Measurements from ENCODE around the gene BEND3.
"Not testable (repeated sequence)": the region's sequence is repeated elsewhere in the genome, so short reads cannot be mapped to it uniquely, and the experiment has no call there.

BEND3 gene

DNA sequence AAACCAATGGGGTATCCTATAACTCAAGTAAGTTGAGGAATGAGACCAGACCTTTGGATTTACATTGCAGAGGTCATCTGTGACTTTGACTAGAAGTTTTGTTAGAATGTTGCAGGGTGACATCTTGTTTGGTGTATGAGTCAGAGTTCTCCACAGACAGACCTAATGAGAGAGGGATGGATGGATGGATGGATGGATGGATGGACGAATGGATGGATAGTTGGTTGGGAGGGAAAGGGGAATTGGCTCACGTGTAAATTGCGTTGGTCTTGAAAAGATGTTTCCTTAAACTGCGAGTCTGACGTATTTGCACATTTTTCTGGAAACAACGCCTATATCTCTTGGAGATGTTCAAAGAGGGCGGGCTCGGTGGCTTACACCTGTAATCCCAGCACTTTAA is 88.3 kb downstream of the BEND3 start:
- ATAC-seq, result no peak

DNA sequence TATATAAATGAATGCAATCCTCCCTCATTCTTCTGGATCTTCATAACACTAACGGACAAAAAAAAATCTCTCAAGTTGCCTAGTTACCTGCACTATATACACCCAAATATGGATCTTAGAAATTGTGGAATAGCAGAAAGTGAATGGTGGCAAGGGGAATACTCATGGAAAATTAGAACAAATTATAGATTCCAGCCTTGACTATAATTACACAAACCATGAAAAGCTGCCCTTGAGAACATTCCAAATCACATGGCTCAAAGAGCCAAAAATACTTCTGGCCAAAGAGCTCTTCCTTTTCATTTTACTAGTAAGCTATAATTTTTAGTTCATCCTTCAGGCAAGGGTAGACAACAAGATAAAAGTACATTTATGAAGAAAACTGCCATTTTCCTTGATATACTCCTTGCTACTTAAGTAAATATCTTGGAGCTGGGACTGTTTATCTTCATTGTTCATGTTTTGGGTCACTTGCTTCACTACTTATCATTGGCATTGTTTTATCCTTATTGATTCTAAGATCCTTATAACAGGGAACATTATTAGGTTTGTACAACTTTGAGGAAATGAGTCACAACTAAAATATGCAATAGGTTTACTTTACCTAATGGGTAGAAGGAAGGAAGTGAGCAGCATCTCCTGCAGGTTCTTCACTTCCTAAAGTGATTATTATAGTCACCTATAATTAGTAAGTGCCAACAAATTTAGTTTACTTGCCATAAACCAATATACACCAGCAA is 93.7 kb downstream of the BEND3 start:
- ATAC-seq, result no peak

DNA sequence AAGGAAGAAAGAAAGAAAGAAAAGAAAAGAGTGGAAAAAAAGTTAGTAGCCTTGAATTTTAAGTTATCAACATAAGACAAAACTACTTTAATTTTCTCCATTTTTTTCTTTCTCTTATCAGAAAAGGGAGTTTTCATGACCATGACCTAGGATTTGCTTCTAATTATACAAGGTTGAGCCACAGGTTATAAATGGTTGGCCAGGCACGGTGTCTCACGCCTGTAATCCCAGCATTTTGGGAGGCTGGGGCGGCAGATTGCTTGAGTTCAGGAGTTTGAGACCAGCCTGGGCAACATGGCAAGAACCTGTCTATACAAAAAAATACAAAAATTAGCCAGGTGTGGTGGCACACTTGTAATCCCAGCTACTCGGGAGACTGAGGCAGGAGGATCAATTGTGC is 95.1 kb downstream of the BEND3 start:
- no peak for ATAC-seq

DNA sequence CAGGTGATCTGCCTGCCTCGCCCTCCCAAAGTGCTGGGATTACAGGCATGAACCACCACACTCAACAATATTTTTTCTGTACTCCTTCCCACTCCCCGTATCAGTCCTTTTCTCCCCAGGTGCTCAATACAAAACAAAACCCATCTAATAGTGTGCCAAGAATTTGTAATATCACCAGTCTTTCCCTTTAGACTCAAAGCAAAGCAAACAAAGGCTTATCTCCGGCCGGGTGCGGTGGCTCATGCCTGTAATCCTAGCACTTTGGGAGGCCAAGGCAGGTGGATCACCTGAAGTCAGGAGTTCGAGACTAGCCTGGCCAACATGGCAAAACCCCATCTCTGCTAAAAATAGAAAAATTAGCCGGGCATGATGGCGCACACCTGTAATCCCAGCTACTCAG is 95.7 kb downstream of the BEND3 start:
- not testable (repeated sequence) for ATAC-seq

DNA sequence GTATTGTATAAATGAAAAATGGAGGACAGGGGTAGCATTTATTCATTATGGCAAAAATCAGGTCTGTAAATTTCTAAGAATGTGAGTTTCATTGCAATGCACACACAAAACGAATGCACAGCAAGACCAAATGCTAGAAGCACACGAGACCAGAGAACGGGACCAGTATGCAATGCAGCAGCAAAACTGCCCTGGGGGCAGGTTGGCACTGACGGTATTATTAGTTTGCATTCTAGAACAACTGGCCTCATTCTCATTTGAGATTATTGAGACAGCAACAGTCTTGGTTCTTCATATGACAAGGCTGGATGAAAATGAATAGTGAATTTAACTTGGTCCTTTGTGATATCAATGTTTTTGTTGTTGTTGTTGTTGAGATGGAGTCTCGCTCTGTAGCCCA is 96.3 kb downstream of the BEND3 start:
- no peak for ATAC-seq

Measured in activated CD4-positive, CD25-positive, alpha-beta regulatory T cell treated with anti-CD3 and anti-CD28 coated beads, Interleukin-2, amount 50 U/mL, for 24 hours (primary cell).